GM21526 (cell line): ENCODE data around the gene GZF1.

Source experiments
- ATAC-seq: cut with Tn5 transposase; IDR thresholded peaks from one replicate; pipeline ENCODE4 v1.9.1; 2021; ENCODE audit warnings: moderate library complexity; ENCODE audit not compliant: unreplicated experiment, low FRiP score

Gene GZF1

GRCh38 chr20:23368316-23369071 is 6.5 kb downstream of the GZF1 start:
- ATAC-seq: no peak

- ATAC-seq: no peak
Measured at GRCh38 chr20:23369072-23369823, 7.3 kb downstream of the GZF1 start.

- ATAC-seq: no peak
Measured at GRCh38 chr20:23370274-23370673, 8.3 kb downstream of the GZF1 start.

- ATAC-seq: no peak
Measured at GRCh38 chr20:23370873-23371272, 8.9 kb downstream of the GZF1 start.

GRCh38 chr20:23371496-23371895 is 9.5 kb downstream of the GZF1 start:
- ATAC-seq: no peak

GRCh38 chr20:23374441-23374840 is 12.5 kb downstream of the GZF1 start:
- ATAC-seq: no peak

- no peak for ATAC-seq
Measured at GRCh38 chr20:23375827-23376226, 13.8 kb downstream of the GZF1 start.

- no peak for ATAC-seq
Measured at GRCh38 chr20:23379772-23380171, 17.8 kb downstream of the GZF1 start.

- no peak for ATAC-seq
Measured at GRCh38 chr20:23381876-23382275, 19.9 kb downstream of the GZF1 start.

GRCh38 chr20:23386304-23387117 is 24.5 kb downstream of the GZF1 start:
- no peak for ATAC-seq

GRCh38 chr20:23387118-23387443 is 25.1 kb downstream of the GZF1 start:
- ATAC-seq: no peak

GRCh38 chr20:23390091-23390774 is 28.3 kb downstream of the GZF1 start:
- ATAC-seq: no peak

GRCh38 chr20:23391707-23392310 is 29.8 kb downstream of the GZF1 start:
- ATAC-seq: no peak

- ATAC-seq: no peak
Measured at GRCh38 chr20:23393996-23394775, 32.2 kb downstream of the GZF1 start.

- ATAC-seq: no peak
Measured at GRCh38 chr20:23396950-23397627, 35.1 kb downstream of the GZF1 start.

GRCh38 chr20:23397961-23398360 is 36.0 kb downstream of the GZF1 start:
- no peak for ATAC-seq

GRCh38 chr20:23399568-23400241 is 37.7 kb downstream of the GZF1 start:
- no peak for ATAC-seq

- ATAC-seq: no peak
Measured at GRCh38 chr20:23401051-23401450, 39.1 kb downstream of the GZF1 start.
